T-helper 22 cell (primary cell): Measurements from ENCODE around the gene VAC14.

Experiments used
- DNase-seq: peaks from one replicate; pipeline ENCODE4 v3.0.0-alpha.2; 2020; ENCODE audit warnings: low read depth

Gene VAC14

GRCh38 chr16:70706948-70707465, 94.0 kb downstream of the VAC14 start:
- DNase-seq: no peak

GRCh38 chr16:70705056-70705455, 95.9 kb downstream of the VAC14 start:
- DNase-seq: no peak

DNA sequence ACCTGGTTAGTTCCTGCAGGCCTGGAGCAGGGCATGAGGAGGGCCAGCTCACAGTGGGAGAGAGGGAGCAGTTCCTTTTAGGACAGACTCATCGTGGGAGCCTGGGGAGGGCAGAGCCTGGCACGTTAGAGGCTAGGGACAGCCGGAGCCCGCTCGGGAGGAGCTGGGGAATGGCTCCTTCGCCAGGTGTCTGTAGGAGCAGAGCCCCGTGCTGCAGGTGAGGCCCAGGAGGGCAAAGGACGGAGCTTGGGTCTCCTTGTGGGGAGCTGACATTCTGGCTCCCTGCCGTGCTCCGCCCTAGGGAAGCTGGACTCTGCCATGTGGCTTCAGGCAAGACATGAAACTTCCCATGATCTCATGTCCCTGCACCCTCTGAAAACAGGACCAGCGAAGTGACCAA, 96.4 kb downstream of the VAC14 start:
- DNase-seq: no peak

GRCh38 chr16:70703835-70704381, 97.0 kb downstream of the VAC14 start:
- DNase-seq: no peak

- DNase-seq: no peak
Observed at GRCh38 chr16:70703041-70703834, 97.7 kb downstream of the VAC14 start.

- no peak for DNase-seq
Observed at GRCh38 chr16:70702624-70703023, 98.3 kb downstream of the VAC14 start.

DNA sequence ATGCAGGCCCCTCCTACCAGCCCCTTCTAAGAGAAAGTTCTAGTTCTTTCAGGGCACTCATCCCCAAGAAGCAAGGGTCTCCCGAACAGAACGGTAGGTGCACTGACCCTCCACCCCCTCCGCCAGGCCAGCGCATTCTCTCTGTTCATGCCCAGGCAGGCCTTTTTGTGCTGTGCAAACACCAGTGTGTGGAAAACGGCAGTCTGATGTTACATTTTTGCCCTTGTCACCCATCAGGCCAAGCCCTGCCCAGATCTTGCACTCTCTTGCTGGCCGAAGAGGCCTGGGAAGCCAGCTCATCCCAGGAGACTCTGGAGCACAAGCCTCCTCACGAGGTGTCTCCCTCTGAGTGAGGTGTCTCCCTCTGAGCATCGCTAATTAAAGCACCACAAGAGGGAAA, 99.0 kb downstream of the VAC14 start:
- DNase-seq: no peak

DNA sequence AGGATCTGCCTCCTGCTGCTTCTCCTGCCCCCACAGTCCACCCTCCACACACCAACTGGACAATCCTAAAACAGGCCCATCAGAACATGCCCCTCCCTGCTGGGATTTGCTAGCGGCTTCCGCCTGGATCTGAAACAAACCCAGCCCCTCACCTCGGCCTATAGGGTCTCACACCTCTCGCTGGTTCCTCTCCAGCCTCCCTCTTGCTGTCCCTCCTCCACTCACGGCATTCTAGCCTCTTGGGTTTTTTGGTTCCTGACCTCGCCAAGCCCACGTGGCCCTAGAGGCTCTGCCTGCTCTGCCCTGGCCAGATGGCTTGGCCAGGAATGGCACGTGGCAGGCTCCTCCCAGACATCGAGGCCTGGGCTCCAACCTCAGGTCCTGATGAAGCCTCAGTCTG, 99.4 kb downstream of the VAC14 start:
- no peak for DNase-seq

- DNase-seq: no peak
Observed at GRCh38 chr16:70701036-70701435, 99.9 kb downstream of the VAC14 start.

DNA sequence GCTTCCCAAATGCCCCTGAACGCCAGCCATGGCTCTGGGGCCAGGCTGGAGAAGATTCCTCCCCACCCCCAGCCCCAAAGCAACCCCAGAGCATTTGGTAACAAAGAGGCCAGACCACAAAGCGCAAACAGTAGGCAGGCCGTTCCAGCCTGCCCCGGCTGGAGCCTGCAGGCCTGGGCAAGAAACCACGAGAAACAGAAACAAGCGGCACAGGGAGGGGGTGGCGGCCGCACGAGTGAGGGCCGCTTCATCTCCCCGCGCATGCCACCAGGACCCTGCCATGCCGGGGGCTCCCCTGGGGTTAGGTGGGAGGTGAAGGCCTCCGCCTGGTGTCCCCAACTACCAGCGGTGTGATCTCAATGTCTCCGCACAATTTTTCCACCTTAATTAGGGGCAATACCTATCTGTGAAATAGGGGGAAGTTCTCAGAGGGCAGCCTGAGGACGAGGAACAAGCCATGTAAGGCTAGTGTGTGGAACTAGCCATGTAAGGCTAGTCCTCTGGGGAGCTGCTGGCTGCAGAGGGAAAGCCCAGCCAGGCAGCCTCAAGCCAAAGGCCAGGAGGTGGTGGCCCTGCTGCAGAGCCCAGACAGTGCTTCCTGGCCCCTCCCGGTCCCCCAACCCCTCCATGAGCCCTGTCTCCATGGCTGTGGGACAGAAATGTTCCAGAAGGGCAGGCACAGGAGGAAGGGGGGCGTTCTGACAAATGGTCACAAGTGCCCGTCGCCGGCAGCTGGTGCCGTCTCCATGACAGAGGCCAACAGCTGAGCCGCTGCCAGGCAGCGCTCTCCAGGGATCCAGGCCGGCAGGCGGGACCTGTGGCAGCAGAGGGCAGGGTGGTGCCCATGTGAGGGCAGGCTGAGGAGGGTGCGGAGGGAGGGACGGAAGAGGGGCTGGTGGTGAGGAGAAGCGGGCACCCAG, 100.6 kb downstream of the VAC14 start:
- no peak for DNase-seq

GRCh38 chr16:70699696-70700095, 101.3 kb downstream of the VAC14 start:
- DNase-seq: no peak

DNA sequence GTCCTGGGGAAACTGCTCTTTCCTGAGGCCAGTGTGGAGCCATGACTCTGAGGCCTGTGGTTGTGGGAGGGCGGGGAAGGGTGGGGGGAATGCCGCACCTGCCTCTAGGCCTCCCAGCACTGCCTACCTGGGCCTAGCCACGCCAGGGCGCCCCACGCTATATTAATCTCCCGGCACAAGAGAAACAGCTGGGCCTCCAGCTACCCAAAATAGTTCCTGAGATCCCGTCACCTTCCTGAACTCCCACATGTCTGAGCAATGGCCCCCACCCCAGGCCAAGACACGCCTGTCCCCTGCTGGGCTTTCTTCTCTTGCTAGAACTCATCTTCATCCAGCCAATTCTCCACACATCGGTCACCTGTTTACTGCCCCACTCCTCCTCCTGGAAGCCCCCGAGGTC, 102.1 kb downstream of the VAC14 start:
- no peak for DNase-seq

DNA sequence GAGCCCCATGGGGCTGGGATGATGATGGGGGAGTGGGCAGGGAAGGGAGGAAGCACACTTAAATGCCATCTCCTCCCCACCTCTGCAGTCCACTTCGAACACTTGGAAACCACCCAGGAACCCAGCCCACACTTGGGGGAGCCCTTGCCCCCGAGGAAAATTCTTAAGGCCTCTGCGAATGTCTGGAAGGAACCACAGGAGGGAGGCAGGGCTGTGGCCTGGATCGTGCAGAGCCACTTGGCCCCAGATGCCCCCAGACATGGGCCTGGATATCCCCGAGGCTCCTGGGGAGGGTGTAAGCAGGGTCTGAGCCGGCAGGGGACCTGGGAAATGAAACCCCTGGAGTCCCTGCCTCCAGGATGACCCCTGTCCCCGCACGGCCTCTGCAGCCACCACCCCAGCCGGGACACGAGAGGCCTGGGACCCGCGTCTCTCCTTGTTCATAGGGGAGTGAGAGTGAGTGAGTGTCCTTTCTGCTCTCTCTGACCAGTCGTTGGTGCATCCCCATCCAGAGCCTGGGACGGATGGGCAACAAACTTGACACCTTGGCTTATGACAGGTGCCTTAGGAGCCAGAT, 103.3 kb downstream of the VAC14 start:
- no peak for DNase-seq

- DNase-seq: no peak
Observed at GRCh38 chr16:70696952-70697593, 103.9 kb downstream of the VAC14 start.

- DNase-seq: no peak
Observed at GRCh38 chr16:70696355-70696754, 104.6 kb downstream of the VAC14 start.

- DNase-seq: no peak
Observed at GRCh38 chr16:70695331-70696070, 105.5 kb downstream of the VAC14 start.

- no peak for DNase-seq
Observed at GRCh38 chr16:70694868-70695218, 106.1 kb downstream of the VAC14 start.

GRCh38 chr16:70694088-70694867, 106.7 kb downstream of the VAC14 start:
- no peak for DNase-seq

DNA sequence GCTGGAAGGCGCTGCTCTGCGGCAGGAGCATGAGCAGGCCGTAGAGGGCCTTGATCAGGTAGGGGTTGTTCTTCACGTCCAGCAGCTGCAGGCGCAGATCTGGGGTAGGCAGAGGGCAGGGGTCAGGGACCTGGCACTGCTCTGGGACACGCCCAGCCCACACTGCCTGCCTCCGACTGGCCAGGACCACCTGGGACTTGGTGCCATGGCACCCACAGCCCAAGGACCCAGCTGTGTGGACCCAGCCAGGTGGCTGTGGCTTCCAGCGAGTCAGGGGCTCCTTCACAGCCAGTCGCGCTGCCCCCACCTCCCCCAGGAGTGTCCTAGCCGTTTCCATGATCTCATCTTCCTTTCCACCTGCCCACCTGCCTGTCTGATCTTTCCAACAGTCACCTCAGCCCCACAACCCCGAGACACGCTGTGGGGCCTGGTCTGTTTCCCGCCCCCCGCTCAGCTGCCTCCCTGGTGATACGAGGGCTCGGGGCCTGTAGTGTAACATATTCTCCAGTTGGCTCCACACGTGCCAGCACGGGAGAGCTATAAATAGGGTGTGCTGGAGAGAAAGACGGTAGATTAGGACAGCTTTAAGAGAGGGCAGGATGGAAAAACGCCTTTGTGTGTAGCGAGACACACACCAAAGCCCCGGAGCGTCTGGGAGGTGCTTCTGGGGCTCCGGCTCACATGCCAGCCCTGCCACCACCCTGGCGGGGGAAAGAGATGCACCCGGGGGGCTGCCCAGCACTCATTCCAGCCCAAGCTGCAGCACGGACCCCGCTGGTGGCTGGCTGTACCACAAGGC, 107.9 kb downstream of the VAC14 start:
- no peak for DNase-seq
